ENCODE measurements around the gene MESP1.

The MESP1 gene

GRCh38 chr15:89760303-89761008 lies 9.4 kb upstream of the MESP1 start:
- peak overlapping the region; percentile 100 for H3K27ac ChIP-seq
- TF ChIP-seq, protein P1, sequence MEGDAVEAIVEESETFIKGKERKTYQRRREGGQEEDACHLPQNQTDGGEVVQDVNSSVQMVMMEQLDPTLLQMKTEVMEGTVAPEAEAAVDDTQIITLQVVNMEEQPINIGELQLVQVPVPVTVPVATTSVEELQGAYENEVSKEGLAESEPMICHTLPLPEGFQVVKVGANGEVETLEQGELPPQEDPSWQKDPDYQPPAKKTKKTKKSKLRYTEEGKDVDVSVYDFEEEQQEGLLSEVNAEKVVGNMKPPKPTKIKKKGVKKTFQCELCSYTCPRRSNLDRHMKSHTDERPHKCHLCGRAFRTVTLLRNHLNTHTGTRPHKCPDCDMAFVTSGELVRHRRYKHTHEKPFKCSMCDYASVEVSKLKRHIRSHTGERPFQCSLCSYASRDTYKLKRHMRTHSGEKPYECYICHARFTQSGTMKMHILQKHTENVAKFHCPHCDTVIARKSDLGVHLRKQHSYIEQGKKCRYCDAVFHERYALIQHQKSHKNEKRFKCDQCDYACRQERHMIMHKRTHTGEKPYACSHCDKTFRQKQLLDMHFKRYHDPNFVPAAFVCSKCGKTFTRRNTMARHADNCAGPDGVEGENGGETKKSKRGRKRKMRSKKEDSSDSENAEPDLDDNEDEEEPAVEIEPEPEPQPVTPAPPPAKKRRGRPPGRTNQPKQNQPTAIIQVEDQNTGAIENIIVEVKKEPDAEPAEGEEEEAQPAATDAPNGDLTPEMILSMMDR (conservative IDR thresholded peaks at IDR 0.05) = peak; percentile 99

DNA sequence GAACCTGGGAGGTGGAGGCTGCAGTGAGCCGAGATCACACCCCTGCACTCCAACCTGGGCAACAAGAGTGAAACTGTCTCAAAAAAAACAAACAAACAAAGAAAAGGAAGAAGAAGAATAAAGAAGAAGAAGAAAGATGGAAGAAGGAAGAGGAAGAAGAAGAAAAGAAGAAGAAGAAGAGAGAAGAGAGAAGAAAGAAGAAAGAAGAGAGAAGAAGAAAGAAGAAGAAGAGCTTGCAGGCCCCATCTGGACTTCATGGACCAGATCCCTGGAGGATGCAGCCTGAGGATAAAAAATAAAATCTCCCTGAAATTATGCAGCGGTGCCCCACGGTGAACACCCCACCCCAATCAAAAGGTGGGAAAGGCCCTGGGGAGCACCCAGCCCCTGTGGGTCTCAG lies 8.8 kb upstream of the MESP1 start:
- H3K27ac ChIP-seq = peak overlapping the region; percentile 100
- TF ChIP-seq, protein P1 (conservative IDR thresholded peaks at IDR 0.05) = no peak

DNA sequence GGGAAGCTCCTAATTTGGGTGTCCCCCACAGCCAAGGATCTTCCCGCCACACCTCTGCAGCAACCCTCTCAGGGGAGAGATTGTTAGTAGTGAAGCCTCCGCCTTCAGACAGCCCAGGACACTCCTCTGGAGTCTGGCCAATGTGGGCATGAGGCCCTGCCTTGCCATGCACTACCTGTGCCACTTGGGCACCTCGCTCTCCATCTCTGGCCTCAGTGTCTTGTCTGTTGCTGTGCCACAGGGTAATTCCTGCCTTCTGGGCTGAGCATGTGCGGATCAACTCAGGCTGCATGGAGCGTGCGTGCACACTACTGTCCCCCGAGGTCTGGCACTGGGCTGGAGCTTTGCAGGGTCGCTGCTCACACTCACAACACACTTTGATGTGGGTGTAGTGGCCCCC lies 7.9 kb upstream of the MESP1 start:
- peak overlapping the region; percentile 100 for H3K27ac ChIP-seq
- TF ChIP-seq, protein P1 (conservative IDR thresholded peaks at IDR 0.05) = 0 out of 2 replicates have a peak, but pooled peaks have one; percentile 8

- peak overlapping the region; percentile 100 for H3K27ac ChIP-seq
- TF ChIP-seq, protein P1 (conservative IDR thresholded peaks at IDR 0.05) = no peak
Observed at GRCh38 chr15:89758283-89758682, 7.2 kb upstream of the MESP1 start.

DNA sequence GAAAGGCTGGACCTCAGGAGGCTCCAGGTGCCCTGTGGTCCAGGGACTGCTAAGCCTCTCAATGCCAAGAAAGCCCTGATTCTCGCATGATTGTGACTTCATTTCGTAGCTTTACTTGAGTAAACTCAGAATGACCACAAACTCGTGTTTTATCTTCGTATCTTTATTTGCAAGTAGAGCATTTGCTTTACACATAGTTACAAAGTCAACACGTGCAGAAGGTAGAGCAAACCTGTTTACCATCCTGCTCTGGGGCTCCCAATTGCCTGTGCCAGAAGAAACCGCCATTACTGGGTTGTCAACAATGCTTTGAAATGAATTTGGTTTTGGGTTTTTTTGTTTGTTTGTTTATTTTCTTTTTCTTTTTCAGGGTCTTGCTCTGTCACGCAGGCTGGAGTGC lies 5.8 kb upstream of the MESP1 start:
- TF ChIP-seq, protein P1 (conservative IDR thresholded peaks at IDR 0.05) = no peak
- peak overlapping the region; percentile 100 for H3K27ac ChIP-seq

DNA sequence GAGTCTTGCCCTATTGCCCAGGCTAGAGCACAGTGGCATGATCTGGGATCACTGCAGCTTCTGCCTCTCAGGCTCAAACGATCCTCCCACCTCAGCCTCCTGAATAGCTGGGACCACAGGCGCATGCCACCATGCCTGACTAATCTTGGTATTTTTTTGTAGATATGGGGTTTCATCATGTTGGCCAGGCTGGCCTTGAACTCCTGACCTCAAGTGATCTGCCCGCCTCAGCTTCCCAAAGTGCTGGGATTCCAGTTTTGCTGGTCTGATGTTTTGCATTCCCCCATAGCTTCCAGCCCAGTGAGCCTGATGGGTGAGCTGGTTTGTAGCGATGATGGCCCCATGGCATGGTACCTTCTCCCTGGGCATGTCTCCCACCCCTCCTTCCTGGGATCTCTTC lies 4.7 kb upstream of the MESP1 start:
- peak overlapping the region; percentile 100 for H3K27ac ChIP-seq
- TF ChIP-seq, protein P1 (conservative IDR thresholded peaks at IDR 0.05) = no peak

- TF ChIP-seq, protein P1 (conservative IDR thresholded peaks at IDR 0.05) = no peak
- peak overlapping the region; percentile 100 for H3K27ac ChIP-seq
Observed at GRCh38 chr15:89754361-89755154, 3.5 kb upstream of the MESP1 start.

Data from VCaP (cell line).